RWPE2 (cell line): ENCODE measurements around the gene DCST2.

Experiments
- ATAC-seq: fragments of 200-7000 bp; cut with Tn5 transposase; 3 replicates; pipeline ENCODE4 v1.9.1; 2021; ENCODE audit warnings: low read depth
- DNase-seq: peaks from one replicate; pipeline ENCODE4 v3.0.0-alpha.2; 2020; ENCODE audit warnings: low spot score
- H3K27ac ChIP-seq: fragments of 450-650 bp; 2 replicates; pipeline ENCODE4 v1.5.1; 2017; ENCODE audit warnings: mild to moderate bottlenecking; ENCODE audit not compliant: poor library complexity, severe bottlenecking
- H3K27me3 ChIP-seq: fragments of 250-450 bp; sonication (Bioruptor Pico); 2 replicates; pipeline ENCODE4 v1.5.1; 2021; ENCODE audit warnings: mild to moderate bottlenecking, moderate library complexity; ENCODE audit not compliant: insufficient read depth, poor library complexity, severe bottlenecking
- H3K36me3 ChIP-seq: fragments of 250-450 bp; sonication (Bioruptor Pico); 2 replicates; pipeline ENCODE4 v1.5.1; 2020; ENCODE audit warnings: low read depth, mild to moderate bottlenecking, moderate library complexity
- H3K4me1 ChIP-seq: fragments of 250-450 bp; sonication (Bioruptor Pico); 2 replicates; pipeline ENCODE4 v1.5.1; 2021; ENCODE audit warnings: mild to moderate bottlenecking, moderate library complexity; ENCODE audit not compliant: insufficient read depth, poor library complexity, severe bottlenecking
- H3K4me3 ChIP-seq: fragments of 250-450 bp; sonication (Bioruptor Pico); 2 replicates; pipeline ENCODE4 v1.5.1; 2021; ENCODE audit warnings: mild to moderate bottlenecking, moderate library complexity; ENCODE audit not compliant: severe bottlenecking
- H3K9me3 ChIP-seq: fragments of 250-450 bp; sonication (Bioruptor Pico); 2 replicates; pipeline ENCODE4 v1.5.1; 2021; ENCODE audit warnings: mild to moderate bottlenecking, moderate library complexity; ENCODE audit not compliant: severe bottlenecking
- TF ChIP-seq, protein P1 (sequence below): fragments of 450-650 bp; IDR thresholded peaks from one replicate; pipeline ENCODE4 v1.5.1; 2017; ENCODE audit warnings: mild to moderate bottlenecking, moderate library complexity; ENCODE audit not compliant: poor library complexity, severe bottlenecking

Gene DCST2

DNA sequence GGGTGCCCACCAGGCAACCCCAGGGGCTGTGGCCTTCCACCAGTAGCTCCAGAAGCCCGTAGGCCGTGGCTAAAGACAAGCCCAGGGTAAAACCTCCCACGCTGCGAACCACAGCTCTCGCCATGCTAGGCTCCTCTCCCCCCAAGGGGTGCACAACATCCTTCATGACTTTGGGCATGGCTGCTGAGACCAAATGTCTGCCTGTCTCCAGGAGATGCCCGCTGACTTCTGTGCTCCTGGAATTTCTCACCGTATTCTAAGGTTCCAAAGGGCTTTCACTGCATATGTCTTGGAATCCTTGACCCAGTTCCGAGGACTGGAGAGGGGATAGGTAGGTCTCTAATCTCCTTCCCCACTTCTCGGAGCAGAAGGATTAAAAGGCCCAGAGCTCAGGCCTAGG is at the start of gene DCST2, which contains the start of gene DCST1:
Gene DCST2 (minus strand): TSS at position 258 of the 400 bp plus-strand sequence. CDS start 80 bp downstream, at position 178.
Gene DCST1 (plus strand): TSS at position 301 of the 400 bp plus-strand sequence. CDS start 213 bp downstream, outside the sequence.
- TF ChIP-seq, protein P1, sequence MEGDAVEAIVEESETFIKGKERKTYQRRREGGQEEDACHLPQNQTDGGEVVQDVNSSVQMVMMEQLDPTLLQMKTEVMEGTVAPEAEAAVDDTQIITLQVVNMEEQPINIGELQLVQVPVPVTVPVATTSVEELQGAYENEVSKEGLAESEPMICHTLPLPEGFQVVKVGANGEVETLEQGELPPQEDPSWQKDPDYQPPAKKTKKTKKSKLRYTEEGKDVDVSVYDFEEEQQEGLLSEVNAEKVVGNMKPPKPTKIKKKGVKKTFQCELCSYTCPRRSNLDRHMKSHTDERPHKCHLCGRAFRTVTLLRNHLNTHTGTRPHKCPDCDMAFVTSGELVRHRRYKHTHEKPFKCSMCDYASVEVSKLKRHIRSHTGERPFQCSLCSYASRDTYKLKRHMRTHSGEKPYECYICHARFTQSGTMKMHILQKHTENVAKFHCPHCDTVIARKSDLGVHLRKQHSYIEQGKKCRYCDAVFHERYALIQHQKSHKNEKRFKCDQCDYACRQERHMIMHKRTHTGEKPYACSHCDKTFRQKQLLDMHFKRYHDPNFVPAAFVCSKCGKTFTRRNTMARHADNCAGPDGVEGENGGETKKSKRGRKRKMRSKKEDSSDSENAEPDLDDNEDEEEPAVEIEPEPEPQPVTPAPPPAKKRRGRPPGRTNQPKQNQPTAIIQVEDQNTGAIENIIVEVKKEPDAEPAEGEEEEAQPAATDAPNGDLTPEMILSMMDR, result no peak
- Histone ChIP-seq H3K27me3 (no peaks in the 10 kb centered on the region), H3K36me3 (no peaks in the 10 kb centered on the region), H3K9me3 (no peaks in the 10 kb centered on the region), H3K27ac (no peak within 1 kb of the TSS), H3K4me1 (peaks cover 7% of the 10 kb centered on the region), H3K4me3 (no peak within 1 kb of the TSS)
- DNase-seq, result no peak
- no peak for ATAC-seq

DNA sequence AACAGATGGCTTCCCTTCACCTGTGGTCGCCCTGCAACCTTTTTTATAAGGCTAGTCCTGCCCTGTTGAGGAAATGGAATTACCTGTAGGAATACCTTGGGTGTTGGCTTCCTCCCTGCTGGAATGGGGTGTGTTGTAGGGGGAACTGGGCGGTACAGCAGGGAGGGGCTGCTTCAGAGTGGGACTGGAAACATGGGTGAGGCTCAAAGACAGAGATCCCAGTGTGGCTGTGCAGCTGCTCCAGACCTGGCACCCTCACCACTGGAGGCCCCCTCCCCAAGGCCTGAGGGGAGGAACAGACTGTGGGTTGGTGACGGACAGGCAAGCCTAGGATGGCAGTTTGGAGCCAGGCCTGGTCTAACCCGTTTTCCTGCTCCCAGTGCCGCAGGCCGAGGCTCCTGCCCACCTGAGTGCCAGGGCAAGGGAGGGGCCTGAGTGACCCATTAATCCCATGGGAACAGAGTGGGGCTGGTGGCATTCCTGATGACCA is 49.5 kb upstream of the DCST2 start:
- Histone ChIP-seq H3K9me3 (no peaks in the 10 kb centered on the region), H3K36me3 (no peaks in the 10 kb centered on the region), H3K4me1 (peaks cover 14% of the 10 kb centered on the region), H3K27me3 (peaks cover 36% of the 10 kb centered on the region), H3K27ac (peak overlapping the region; percentile 26), H3K4me3 (no peak overlapping the region)
- DNase-seq (no peak), ATAC-seq (no peak)
- TF ChIP-seq, protein P1, result no peak

DNA sequence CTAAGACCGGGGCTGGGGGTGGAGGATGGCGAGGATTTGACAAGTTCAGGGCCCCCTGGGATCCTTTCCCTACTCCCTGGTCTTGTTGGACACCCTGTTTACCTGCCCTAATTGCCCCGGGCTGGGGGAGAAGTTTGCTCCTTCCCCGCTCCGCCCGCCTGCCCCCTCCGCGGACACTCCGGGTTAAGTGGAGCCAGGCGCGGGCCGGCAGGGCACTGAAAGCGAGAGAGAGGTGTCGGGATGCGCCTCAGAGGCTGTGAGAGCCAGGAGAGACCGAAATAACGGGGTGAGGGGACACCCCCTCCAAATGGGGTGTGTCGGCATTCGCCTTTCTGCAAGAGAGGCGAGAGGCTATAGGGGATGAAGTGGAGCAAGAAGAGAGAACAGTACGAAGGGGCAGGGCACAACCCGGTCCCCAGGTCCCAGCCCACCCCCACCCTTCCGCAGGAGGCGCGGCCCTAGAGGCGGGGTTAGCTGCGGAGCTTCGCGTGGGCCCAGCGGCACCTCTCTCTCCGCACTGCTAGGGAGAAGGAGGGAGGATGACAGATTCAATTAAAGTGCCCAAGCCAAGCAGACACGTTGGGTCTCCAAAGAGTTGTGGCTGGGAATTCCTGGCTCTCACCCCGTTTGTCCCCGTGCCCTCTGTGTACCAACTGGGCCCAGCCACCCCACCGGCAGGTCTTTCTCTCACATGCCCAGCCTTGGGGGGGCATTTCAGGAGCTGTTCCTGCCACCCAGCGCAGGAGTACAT is 48.9 kb upstream of the DCST2 start:
- H3K4me1 ChIP-seq, result peaks cover 14% of the 10 kb centered on the region
- H3K4me3 ChIP-seq, result no peak overlapping the region
- TF ChIP-seq, protein P1, result no peak
- H3K36me3 ChIP-seq, result no peaks in the 10 kb centered on the region
- no peak for ATAC-seq
- no peaks in the 10 kb centered on the region for H3K9me3 ChIP-seq
- no peak for DNase-seq
- peaks cover 36% of the 10 kb centered on the region for H3K27me3 ChIP-seq
- H3K27ac ChIP-seq, result peak overlapping the region; percentile 26

DNA sequence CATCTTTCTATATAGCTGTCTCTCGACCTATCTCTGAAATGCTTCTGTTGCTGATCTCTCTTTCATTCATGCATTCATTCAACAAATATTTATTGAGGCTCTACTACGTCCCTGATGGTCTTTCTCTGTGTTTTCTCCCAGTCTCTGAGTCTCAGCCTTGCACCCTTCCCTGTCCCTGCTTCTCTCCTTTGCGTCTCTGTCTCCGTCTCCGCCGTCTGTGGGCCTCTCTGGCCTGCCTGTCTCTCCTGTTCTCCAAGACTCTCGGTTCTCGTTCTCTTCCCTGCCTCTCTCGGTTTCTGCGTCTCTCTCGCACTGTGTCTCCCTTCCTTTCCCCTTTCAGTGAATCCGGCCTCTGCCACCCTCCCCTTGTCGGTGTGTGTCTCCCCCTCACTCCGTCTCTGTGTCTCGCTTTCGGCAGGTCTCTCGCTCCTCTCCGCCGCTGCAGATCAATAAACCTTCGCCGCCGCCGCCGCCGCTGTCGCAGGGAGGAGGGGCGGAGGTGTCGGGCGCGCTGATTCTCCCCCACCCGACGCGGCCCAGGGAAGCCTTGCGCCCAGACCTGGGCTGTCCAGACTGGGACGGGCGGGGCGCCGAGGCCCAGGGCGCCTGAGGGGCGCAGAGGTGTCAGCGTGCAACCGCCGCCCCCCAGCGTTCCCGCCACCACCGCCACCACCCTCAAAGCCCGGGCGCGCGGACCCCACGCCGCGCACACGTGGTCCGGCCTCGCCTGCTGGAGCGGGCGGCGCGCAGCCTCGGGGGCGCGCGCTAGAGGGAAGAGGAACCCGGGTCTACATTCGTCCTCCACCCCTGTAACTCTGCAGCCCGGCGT is 48.1 kb upstream of the DCST2 start:
- H3K27ac ChIP-seq, result no peak overlapping the region
- no peak overlapping the region for H3K4me3 ChIP-seq
- TF ChIP-seq, protein P1, result no peak
- no peak for ATAC-seq
- no peaks in the 10 kb centered on the region for H3K9me3 ChIP-seq
- H3K36me3 ChIP-seq, result no peaks in the 10 kb centered on the region
- peaks cover 14% of the 10 kb centered on the region for H3K4me1 ChIP-seq
- no peak for DNase-seq
- H3K27me3 ChIP-seq, result peaks cover 36% of the 10 kb centered on the region
